PC-9 (cell line): ENCODE data around the gene CLDND1. TPM values are rescaled to one million over a fixed set of nuclear protein-coding genes. Genes with fewer than 3 reads are reported as not detected.

Experiments used
- BruUV-seq: library from RNA; stranded (reverse); fragments of 400-500 nt; replicated peaks from 2 replicates; lab custom pipeline; 2021; lab: Mats Ljungman, UMichigan
- CTCF ChIA-PET: fragments of 300-600 bp; sonication (Branson Sonifier 250); formaldehyde crosslinking; loops from one replicate; lab custom pipeline; 2022; ENCODE audit warnings: antibody characterized with exemption; lab: Charles Lee
- POLR2A ChIA-PET: fragments of 300-600 bp; sonication (Branson Sonifier 250); formaldehyde crosslinking; loops from one replicate; lab custom pipeline; 2022; ENCODE audit warnings: antibody characterized with exemption; ENCODE audit not compliant: unreplicated experiment; lab: Charles Lee
- DNase-seq, 2 experiments: peaks; one replicate each; pipeline versions ENCODE4 v3.0.0 to v3.0.0-alpha.2; 2015 to 2022; ENCODE audit warnings: mixed read lengths in 1 of 2
- H2AFZ ChIP-seq: fragments of 200-600 bp; sonication (generic); 2 replicates; pipeline ENCODE4 v1.8.1; 2017; ENCODE audit warnings: antibody characterized with exemption
- H3F3A ChIP-seq: fragments of 200-600 bp; sonication (generic); 2 replicates; pipeline ENCODE4 v1.8.1; 2017; ENCODE audit warnings: antibody characterized with exemption, mild to moderate bottlenecking, low read depth; ENCODE audit not compliant: insufficient read depth
- H3K27ac ChIP-seq: fragments of 200-600 bp; sonication (generic); 2 replicates; pipeline ENCODE4 v1.6.1; 2016; ENCODE audit warnings: mixed run types
- H3K27me3 ChIP-seq: fragments of 200-600 bp; sonication (generic); 2 replicates; pipeline ENCODE4 v1.6.1; 2016; ENCODE audit warnings: low read depth, mixed run types; ENCODE audit not compliant: insufficient read depth
- H3K36me3 ChIP-seq: fragments of 200-600 bp; sonication (generic); 2 replicates; pipeline ENCODE4 v1.6.1; 2016; ENCODE audit warnings: low read depth, mixed run types
- H3K4me1 ChIP-seq: fragments of 200-600 bp; sonication (generic); replicated peaks from 2 replicates; pipeline ENCODE4 v1.6.1; 2016; ENCODE audit warnings: mixed run types; ENCODE audit not compliant: insufficient read depth
- H3K4me2 ChIP-seq: fragments of 200-600 bp; sonication (generic); 2 replicates; pipeline ENCODE4 v1.6.1; 2017; ENCODE audit warnings: mixed run types
- H3K4me3 ChIP-seq: fragments of 200-600 bp; sonication (generic); 2 replicates; pipeline ENCODE4 v1.6.1; 2016; ENCODE audit warnings: mixed run types
- H3K79me2 ChIP-seq: fragments of 200-600 bp; sonication (generic); 2 replicates; pipeline ENCODE4 v1.6.1; 2017; ENCODE audit warnings: low read depth, mixed run types
- H3K9me2 ChIP-seq: fragments of 200-600 bp; sonication (generic); 2 replicates; pipeline ENCODE4 v1.8.1; 2017; ENCODE audit warnings: mild to moderate bottlenecking; ENCODE audit not compliant: insufficient read depth
- H3K9me3 ChIP-seq: fragments of 200-600 bp; sonication (generic); 2 replicates; pipeline ENCODE4 v1.8.1; 2016; ENCODE audit warnings: low read depth; ENCODE audit not compliant: insufficient read depth
- H4K20me1 ChIP-seq: fragments of 200-600 bp; sonication (generic); 2 replicates; pipeline ENCODE4 v1.8.1; 2017; ENCODE audit not compliant: insufficient read depth
- EZH2 ChIP-seq: fragments of 200-600 bp; sonication (generic); IDR thresholded peaks from 2 replicates; pipeline ENCODE4 v1.8.0; 2017; ENCODE audit warnings: antibody characterized with exemption, low read depth
- intact Hi-C: fragments of 100-400 bp; cut with micrococcal nuclease; formaldehyde crosslinking; loops from one replicate; pipeline ENCODE4 v1.10.0; 2022; ENCODE audit not compliant: unreplicated experiment
- total RNA-seq: library from RNA; stranded (reverse); gene quantifications from 2 replicates; pipeline ENCODE4 v1.2.3, GENCODE V29; 2021
- TF ChIP-seq, protein P1 (sequence below): fragments of 200-600 bp; sonication (generic); conservative IDR thresholded peaks from 2 replicates; pipeline ENCODE4 v1.6.1; 2017; ENCODE audit warnings: mixed run types, antibody characterized with exemption, mild to moderate bottlenecking, moderate library complexity

Gene CLDND1
- total RNA-seq, 1 experiment from 2014 or later: 143 TPM

- Histone ChIP-seq H3K4me3 (no peak overlapping the region), H3K9me2 (no peaks in the 10 kb centered on the region), H3F3A (no peaks in the 10 kb centered on the region), H3K4me2 (no peak overlapping the region), H2AFZ (no peak overlapping the region), H3K27ac (no peak overlapping the region), H3K27me3 (no peaks in the 10 kb centered on the region), H3K36me3 (no peaks in the 10 kb centered on the region), H3K9me3 (no peaks in the 10 kb centered on the region), H4K20me1 (no peaks in the 10 kb centered on the region), H3K4me1 (no peaks in the 10 kb centered on the region), H3K79me2 (no peaks in the 10 kb centered on the region)
- DNase-seq: no peak
- no TSS peak for BruUV-seq
- TF ChIP-seq EZH2: no peak
- TF ChIP-seq, protein P1, sequence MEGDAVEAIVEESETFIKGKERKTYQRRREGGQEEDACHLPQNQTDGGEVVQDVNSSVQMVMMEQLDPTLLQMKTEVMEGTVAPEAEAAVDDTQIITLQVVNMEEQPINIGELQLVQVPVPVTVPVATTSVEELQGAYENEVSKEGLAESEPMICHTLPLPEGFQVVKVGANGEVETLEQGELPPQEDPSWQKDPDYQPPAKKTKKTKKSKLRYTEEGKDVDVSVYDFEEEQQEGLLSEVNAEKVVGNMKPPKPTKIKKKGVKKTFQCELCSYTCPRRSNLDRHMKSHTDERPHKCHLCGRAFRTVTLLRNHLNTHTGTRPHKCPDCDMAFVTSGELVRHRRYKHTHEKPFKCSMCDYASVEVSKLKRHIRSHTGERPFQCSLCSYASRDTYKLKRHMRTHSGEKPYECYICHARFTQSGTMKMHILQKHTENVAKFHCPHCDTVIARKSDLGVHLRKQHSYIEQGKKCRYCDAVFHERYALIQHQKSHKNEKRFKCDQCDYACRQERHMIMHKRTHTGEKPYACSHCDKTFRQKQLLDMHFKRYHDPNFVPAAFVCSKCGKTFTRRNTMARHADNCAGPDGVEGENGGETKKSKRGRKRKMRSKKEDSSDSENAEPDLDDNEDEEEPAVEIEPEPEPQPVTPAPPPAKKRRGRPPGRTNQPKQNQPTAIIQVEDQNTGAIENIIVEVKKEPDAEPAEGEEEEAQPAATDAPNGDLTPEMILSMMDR: no peak
- ChIA-PET POLR2A (no interaction called here), CTCF (no interaction called here)
- intact Hi-C loops: no loop called here
Observed at GRCh38 chr3:98553021-98553563, 30.4 kb upstream of the CLDND1 start.

DNA sequence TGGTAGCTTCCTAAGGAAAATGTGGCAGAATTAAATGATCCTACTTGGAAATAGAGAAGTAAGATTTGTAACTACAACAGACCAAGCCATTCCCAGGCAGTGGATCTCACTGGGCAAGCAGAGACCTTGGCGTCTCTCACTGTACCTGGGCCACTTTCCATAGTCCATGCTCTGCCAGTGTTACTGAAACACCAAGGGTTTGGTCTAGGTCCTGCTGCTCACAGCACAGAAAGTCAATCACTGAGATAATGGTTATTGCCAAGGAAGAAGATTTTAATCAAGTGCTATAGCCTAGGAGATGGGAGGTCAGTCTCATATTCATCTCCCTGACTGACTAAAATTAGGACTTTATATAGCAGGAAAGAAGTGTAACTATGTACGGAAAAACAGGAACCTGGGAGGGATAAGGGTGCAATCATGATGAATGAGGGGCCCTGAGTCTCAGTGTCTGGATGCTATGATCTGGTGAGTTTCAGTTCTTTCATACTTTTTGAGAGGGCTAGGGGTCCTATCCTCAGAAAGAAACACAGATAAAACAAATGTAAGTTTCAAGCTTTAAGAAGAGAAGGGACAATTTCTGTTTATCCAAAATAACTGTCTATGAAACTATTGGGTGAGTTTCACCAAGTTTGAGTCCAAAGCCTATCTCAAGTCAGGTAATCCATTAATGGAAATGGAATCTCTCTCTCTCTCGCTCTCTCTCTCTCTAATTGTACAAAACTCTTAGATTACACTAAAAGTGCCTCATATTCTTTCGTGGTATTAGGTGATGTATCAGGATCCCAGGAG lies 29.7 kb upstream of the CLDND1 start:
- Histone ChIP-seq H3K9me3 (no peaks in the 10 kb centered on the region), H3K36me3 (no peaks in the 10 kb centered on the region), H3K9me2 (no peaks in the 10 kb centered on the region), H3K4me1 (no peaks in the 10 kb centered on the region), H3K27me3 (no peaks in the 10 kb centered on the region), H3K27ac (no peak overlapping the region), H3K4me2 (no peak overlapping the region), H2AFZ (no peak overlapping the region), H4K20me1 (no peaks in the 10 kb centered on the region), H3K79me2 (no peaks in the 10 kb centered on the region), H3F3A (no peaks in the 10 kb centered on the region), H3K4me3 (no peak overlapping the region)
- intact Hi-C loops: no loop called here
- no peak for TF ChIP-seq EZH2
- TF ChIP-seq, protein P1: no peak
- no peak for DNase-seq
- ChIA-PET POLR2A (no interaction called here), CTCF (no interaction called here)
- no TSS peak for BruUV-seq

DNA sequence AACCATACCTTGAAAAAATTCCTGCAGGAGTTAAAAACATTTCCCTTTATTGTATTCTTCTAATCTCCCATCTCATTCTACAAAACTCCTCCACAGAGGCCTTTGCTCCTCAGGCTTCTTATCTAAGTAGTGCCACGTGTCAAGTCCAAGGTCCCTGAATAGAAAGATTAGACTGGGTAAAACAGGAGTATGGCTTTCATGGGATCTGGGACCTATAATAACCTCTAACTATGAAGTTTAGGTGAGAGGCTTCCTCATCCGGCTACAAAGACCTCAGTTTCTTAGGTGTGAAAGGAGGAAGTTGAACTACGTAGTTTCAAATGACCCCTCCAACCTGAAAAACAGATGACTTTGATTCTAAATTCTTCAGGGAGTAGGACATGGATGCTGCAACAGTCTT lies 29.1 kb upstream of the CLDND1 start:
- H3F3A ChIP-seq: no peaks in the 10 kb centered on the region
- H3K4me3 ChIP-seq: no peak overlapping the region
- H3K79me2 ChIP-seq: no peaks in the 10 kb centered on the region
- no peaks in the 10 kb centered on the region for H3K4me1 ChIP-seq
- POLR2A ChIA-PET: no interaction called here
- no peaks in the 10 kb centered on the region for H3K9me2 ChIP-seq
- DNase-seq: no peak
- H3K4me2 ChIP-seq: no peak overlapping the region
- no peak overlapping the region for H2AFZ ChIP-seq
- no peaks in the 10 kb centered on the region for H3K9me3 ChIP-seq
- H3K36me3 ChIP-seq: no peaks in the 10 kb centered on the region
- no peak overlapping the region for H3K27ac ChIP-seq
- no TSS peak for BruUV-seq
- H3K27me3 ChIP-seq: no peaks in the 10 kb centered on the region
- intact Hi-C loops: no loop called here
- no peaks in the 10 kb centered on the region for H4K20me1 ChIP-seq
- CTCF ChIA-PET: no interaction called here
- no peak for TF ChIP-seq EZH2
- TF ChIP-seq, protein P1: no peak
